ENCODE data around the gene HSFX2. TPM values are rescaled to one million over a fixed set of nuclear protein-coding genes. Genes with fewer than 3 reads are reported as not detected.

Gene HSFX2
- total RNA-seq, 1 experiment from 2014 or later: not detected

DNA sequence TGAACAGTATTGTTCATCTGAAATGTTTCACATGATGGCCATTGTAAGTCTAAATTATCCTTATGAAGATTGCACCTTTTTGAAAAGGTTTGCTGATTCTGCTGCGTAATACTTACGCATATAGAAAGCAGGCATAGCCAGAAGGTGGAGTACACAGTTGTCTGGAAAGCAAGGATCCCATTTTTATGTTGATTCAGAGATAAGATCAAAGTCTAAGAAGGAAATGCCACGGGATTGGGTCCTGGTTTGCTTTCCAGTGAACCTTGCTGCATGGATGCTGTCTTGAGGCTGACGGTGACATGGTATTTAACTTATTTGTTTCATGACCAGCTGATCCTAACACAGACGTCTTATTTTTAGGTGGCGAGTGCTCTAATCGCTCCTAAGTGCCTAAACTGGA lies 23.3 kb downstream of the HSFX2 start:
- Histone ChIP-seq H3K27me3 (ENCODE audit: insufficient read depth, low read length) (no peaks in the 10 kb centered on the region), H3K4me2 (ENCODE audit: low read length) (no peak overlapping the region), H3K4me1 (ENCODE audit: control insufficient read depth in 1 of 2, insufficient read depth in 2 of 2, low read length in 2 of 2) (no peaks in the 10 kb centered on the region), H3K27ac (ENCODE audit: low read depth, low read length) (no peak overlapping the region), H3K9me3 (ENCODE audit: control insufficient read depth in 1 of 2, insufficient read depth in 1 of 2, low read depth in 1 of 2, low read length in 2 of 2) (no peaks in the 10 kb centered on the region), H3K9me2 (ENCODE audit: insufficient read depth) (no peaks in the 10 kb centered on the region), H3K79me2 (ENCODE audit: insufficient read depth, low read length) (no peaks in the 10 kb centered on the region), H2AFZ (ENCODE audit: low read depth, low read length, poor library complexity, severe bottlenecking) (no peak overlapping the region), H3K9ac (ENCODE audit: low read length) (no peak overlapping the region), H4K20me1 (ENCODE audit: insufficient read depth) (no peaks in the 10 kb centered on the region), H3K36me3 (ENCODE audit: control insufficient read depth in 1 of 2, insufficient read depth in 2 of 2, low read length in 2 of 2) (no peaks in the 10 kb centered on the region), H3K4me3 (replicated peaks in 1 of 2; ENCODE audit: low read depth in 1 of 2, low read length in 2 of 2) (no peak overlapping the region)
- intact Hi-C loops (cut with micrococcal nuclease): no loop called here
- ChIA-PET CTCF (no interaction called here), POLR2A (no interaction called here), RAD21 (ENCODE audit: low non-redundant PET in 1 of 2, low total read pairs in 2 of 2, uncharacterized antibody in 2 of 2, unreplicated experiment in 2 of 2) (no interaction called here)
- no TSS peak for BruUV-seq (replicated peaks)
- TF ChIP-seq MAX (IDR thresholded peaks at IDR 0.05) (no peak), CBX3 (IDR thresholded peaks at IDR 0.05; ENCODE audit: low read depth) (no peak), ELF1 (IDR thresholded peaks at IDR 0.05; ENCODE audit: borderline replicate concordance, low read depth) (no peak), FOSL1 (IDR thresholded peaks at IDR 0.05; ENCODE audit: low read depth) (no peak), EZH2phosphoT487 (IDR thresholded peaks at IDR 0.05; ENCODE audit: borderline replicate concordance) (no peak), CEBPB (IDR thresholded peaks at IDR 0.05; ENCODE audit: low read depth) (no peak), JUND (IDR thresholded peaks at IDR 0.05) (no peak), RAD21 (IDR thresholded peaks at IDR 0.05; ENCODE audit: low read depth) (no peak), SP1 (IDR thresholded peaks at IDR 0.05; ENCODE audit: low read depth) (no peak), YY1 (IDR thresholded peaks at IDR 0.05; ENCODE audit: extremely low read depth, insufficient replicate concordance, low read depth, low read length) (no peak), SIN3A (IDR thresholded peaks at IDR 0.05; ENCODE audit: low read depth) (no peak), ZFX (IDR thresholded peaks at IDR 0.05) (no peak), EGR1 (IDR thresholded peaks at IDR 0.05; ENCODE audit: low read depth) (no peak), TCF7L2 (IDR thresholded peaks at IDR 0.05; ENCODE audit: borderline replicate concordance, extremely low read depth, insufficient read depth, insufficient read length) (no peak), EZH2 (IDR thresholded peaks at IDR 0.05) (no peak), POLR2AphosphoS5 (IDR thresholded peaks at IDR 0.05; ENCODE audit: low read depth, low read length) (no peak), ZBTB33 (IDR thresholded peaks at IDR 0.05; ENCODE audit: extremely low read depth, insufficient replicate concordance, low read length) (no peak)
- TF ChIP-seq, protein P1, sequence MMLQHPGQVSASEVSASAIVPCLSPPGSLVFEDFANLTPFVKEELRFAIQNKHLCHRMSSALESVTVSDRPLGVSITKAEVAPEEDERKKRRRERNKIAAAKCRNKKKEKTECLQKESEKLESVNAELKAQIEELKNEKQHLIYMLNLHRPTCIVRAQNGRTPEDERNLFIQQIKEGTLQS (IDR thresholded peaks at IDR 0.05): no peak
- TF ChIP-seq, protein P2, sequence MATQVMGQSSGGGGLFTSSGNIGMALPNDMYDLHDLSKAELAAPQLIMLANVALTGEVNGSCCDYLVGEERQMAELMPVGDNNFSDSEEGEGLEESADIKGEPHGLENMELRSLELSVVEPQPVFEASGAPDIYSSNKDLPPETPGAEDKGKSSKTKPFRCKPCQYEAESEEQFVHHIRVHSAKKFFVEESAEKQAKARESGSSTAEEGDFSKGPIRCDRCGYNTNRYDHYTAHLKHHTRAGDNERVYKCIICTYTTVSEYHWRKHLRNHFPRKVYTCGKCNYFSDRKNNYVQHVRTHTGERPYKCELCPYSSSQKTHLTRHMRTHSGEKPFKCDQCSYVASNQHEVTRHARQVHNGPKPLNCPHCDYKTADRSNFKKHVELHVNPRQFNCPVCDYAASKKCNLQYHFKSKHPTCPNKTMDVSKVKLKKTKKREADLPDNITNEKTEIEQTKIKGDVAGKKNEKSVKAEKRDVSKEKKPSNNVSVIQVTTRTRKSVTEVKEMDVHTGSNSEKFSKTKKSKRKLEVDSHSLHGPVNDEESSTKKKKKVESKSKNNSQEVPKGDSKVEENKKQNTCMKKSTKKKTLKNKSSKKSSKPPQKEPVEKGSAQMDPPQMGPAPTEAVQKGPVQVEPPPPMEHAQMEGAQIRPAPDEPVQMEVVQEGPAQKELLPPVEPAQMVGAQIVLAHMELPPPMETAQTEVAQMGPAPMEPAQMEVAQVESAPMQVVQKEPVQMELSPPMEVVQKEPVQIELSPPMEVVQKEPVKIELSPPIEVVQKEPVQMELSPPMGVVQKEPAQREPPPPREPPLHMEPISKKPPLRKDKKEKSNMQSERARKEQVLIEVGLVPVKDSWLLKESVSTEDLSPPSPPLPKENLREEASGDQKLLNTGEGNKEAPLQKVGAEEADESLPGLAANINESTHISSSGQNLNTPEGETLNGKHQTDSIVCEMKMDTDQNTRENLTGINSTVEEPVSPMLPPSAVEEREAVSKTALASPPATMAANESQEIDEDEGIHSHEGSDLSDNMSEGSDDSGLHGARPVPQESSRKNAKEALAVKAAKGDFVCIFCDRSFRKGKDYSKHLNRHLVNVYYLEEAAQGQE (IDR thresholded peaks at IDR 0.05; ENCODE audit: low read depth): no peak
- TF ChIP-seq, protein P3, sequence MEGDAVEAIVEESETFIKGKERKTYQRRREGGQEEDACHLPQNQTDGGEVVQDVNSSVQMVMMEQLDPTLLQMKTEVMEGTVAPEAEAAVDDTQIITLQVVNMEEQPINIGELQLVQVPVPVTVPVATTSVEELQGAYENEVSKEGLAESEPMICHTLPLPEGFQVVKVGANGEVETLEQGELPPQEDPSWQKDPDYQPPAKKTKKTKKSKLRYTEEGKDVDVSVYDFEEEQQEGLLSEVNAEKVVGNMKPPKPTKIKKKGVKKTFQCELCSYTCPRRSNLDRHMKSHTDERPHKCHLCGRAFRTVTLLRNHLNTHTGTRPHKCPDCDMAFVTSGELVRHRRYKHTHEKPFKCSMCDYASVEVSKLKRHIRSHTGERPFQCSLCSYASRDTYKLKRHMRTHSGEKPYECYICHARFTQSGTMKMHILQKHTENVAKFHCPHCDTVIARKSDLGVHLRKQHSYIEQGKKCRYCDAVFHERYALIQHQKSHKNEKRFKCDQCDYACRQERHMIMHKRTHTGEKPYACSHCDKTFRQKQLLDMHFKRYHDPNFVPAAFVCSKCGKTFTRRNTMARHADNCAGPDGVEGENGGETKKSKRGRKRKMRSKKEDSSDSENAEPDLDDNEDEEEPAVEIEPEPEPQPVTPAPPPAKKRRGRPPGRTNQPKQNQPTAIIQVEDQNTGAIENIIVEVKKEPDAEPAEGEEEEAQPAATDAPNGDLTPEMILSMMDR (IDR thresholded peaks at IDR 0.05 in 2 of 3, conservative IDR thresholded peaks at IDR 0.05 in 1 of 3; ENCODE audit: borderline replicate concordance in 1 of 3, insufficient read depth in 1 of 3, low read depth in 2 of 3, low read length in 2 of 3): no peak
- DNase-seq (ENCODE audit: low read depth, low spot score): no peak
- ATAC-seq: no peak
